WTC11 (cell line): Measurements from ENCODE around the gene BTBD2. TPM values are rescaled to one million over a fixed set of nuclear protein-coding genes. Genes with fewer than 3 reads are reported as not detected.

Experiments used
- ATAC-seq: fragments of 200-7000 bp; cut with Tn5 transposase; 2 replicates; pipeline ENCODE4 v1.10.0; 2021; ENCODE audit warnings: mild to moderate bottlenecking, moderate library complexity
- CTCF ChIA-PET: fragments of 300-600 bp; sonication (Branson Sonifier 250); formaldehyde crosslinking; loops from one replicate; lab custom pipeline; 2021; ENCODE audit warnings: antibody characterized with exemption; lab: Charles Lee
- POLR2A ChIA-PET: fragments of 350-600 bp; sonication (Branson Sonifier 250); formaldehyde crosslinking; loops from one replicate; lab custom pipeline; 2021; ENCODE audit warnings: antibody characterized with exemption; lab: Charles Lee
- DNase-seq: peaks from one replicate; pipeline ENCODE4 v3.0.0; 2021; ENCODE audit warnings: low spot score
- H3K27ac Mint-ChIP-seq: 2 replicates; pipeline ENCODE4 v1.8.0; 2021; ENCODE audit warnings: mixed read lengths
- H3K27me3 Mint-ChIP-seq: 2 replicates; pipeline ENCODE4 v1.8.0; 2021; ENCODE audit warnings: low read depth, mild to moderate bottlenecking, moderate library complexity, mixed read lengths
- H3K36me3 Mint-ChIP-seq: 2 replicates; pipeline ENCODE4 v1.8.0; 2021; ENCODE audit warnings: mixed read lengths
- H3K4me1 Mint-ChIP-seq: 2 replicates; pipeline ENCODE4 v1.8.0; 2022; ENCODE audit warnings: mixed read lengths
- H3K4me3 Mint-ChIP-seq: 2 replicates; pipeline ENCODE4 v1.8.0; 2021; ENCODE audit warnings: mild to moderate bottlenecking, moderate library complexity, mixed read lengths
- H3K9me3 Mint-ChIP-seq: 2 replicates; pipeline ENCODE4 v1.8.0; 2021; ENCODE audit warnings: mixed read lengths
- CREB1 ChIP-seq: sonication (generic); formaldehyde crosslinking; IDR thresholded peaks from 2 replicates; pipeline ENCODE4 v1.8.0; 2023; ENCODE audit warnings: mild to moderate bottlenecking, missing genetic modification reagents
- CTCF ChIP-seq: fragments of 200-600 bp; IDR thresholded peaks from 2 replicates; pipeline ENCODE4 v1.8.0; 2022; ENCODE audit warnings: antibody characterized with exemption
- E2F1 ChIP-seq: sonication (generic); formaldehyde crosslinking; IDR thresholded peaks from 2 replicates; pipeline ENCODE4 v1.8.0; 2022; ENCODE audit warnings: mild to moderate bottlenecking, missing genetic modification reagents
- E2F4 ChIP-seq: sonication (generic); formaldehyde crosslinking; IDR thresholded peaks from 2 replicates; pipeline ENCODE4 v1.8.1; 2022; ENCODE audit warnings: low read depth, mild to moderate bottlenecking, moderate library complexity, missing genetic modification reagents, borderline replicate concordance
- HMGXB4 ChIP-seq: sonication (generic); formaldehyde crosslinking; IDR thresholded peaks from 2 replicates; pipeline ENCODE4 v1.8.1; 2023; ENCODE audit warnings: mild to moderate bottlenecking, moderate library complexity, missing genetic modification reagents
- IRF2 ChIP-seq: sonication (generic); formaldehyde crosslinking; IDR thresholded peaks from 2 replicates; pipeline ENCODE4 v1.8.0; 2022; ENCODE audit warnings: low read depth, missing genetic modification reagents, borderline replicate concordance
- JUN ChIP-seq: sonication (generic); formaldehyde crosslinking; IDR thresholded peaks from 2 replicates; pipeline ENCODE4 v1.8.0; 2023; ENCODE audit warnings: mild to moderate bottlenecking, missing genetic modification reagents
- KAT7 ChIP-seq: sonication (generic); formaldehyde crosslinking; IDR thresholded peaks from 2 replicates; pipeline ENCODE4 v1.8.1; 2023; ENCODE audit warnings: missing genetic modification reagents, mild to moderate bottlenecking, borderline replicate concordance
- SMAD4 ChIP-seq: sonication (generic); formaldehyde crosslinking; IDR thresholded peaks from 2 replicates; pipeline ENCODE4 v1.8.0; 2022; ENCODE audit warnings: mild to moderate bottlenecking, missing genetic modification reagents
- USF2 ChIP-seq: sonication (generic); formaldehyde crosslinking; IDR thresholded peaks from 2 replicates; pipeline ENCODE4 v1.8.1; 2023; ENCODE audit warnings: mild to moderate bottlenecking, missing genetic modification reagents, moderate library complexity
- ZNF121 ChIP-seq: sonication (generic); formaldehyde crosslinking; IDR thresholded peaks from 2 replicates; pipeline ENCODE4 v1.8.0; 2023; ENCODE audit warnings: missing genetic modification reagents
- ZNF138 ChIP-seq: sonication (generic); formaldehyde crosslinking; conservative IDR thresholded peaks from 2 replicates; pipeline ENCODE4 v1.8.1; 2022; ENCODE audit warnings: mild to moderate bottlenecking, moderate library complexity, missing genetic modification reagents
- ZNF263 ChIP-seq: sonication (generic); formaldehyde crosslinking; IDR thresholded peaks from 2 replicates; pipeline ENCODE4 v1.8.1; 2022; ENCODE audit warnings: low read depth, mild to moderate bottlenecking, moderate library complexity, missing genetic modification reagents
- ZNF281 ChIP-seq: sonication (generic); formaldehyde crosslinking; IDR thresholded peaks from 2 replicates; pipeline ENCODE4 v1.8.0; 2023; ENCODE audit warnings: mild to moderate bottlenecking, missing genetic modification reagents
- ZNF317 ChIP-seq: sonication (generic); formaldehyde crosslinking; IDR thresholded peaks from 2 replicates; pipeline ENCODE4 v1.8.1; 2023; ENCODE audit warnings: low read depth, mild to moderate bottlenecking, moderate library complexity, missing genetic modification reagents, borderline replicate concordance
- ZNF425 ChIP-seq: fragments of 250-450 bp; sonication (Bioruptor Pico); conservative IDR thresholded peaks from 2 replicates; pipeline ENCODE4 v1.9.0; 2021; ENCODE audit warnings: mild to moderate bottlenecking
- total RNA-seq: library from RNA; stranded (reverse); gene quantifications from 3 replicates; pipeline ENCODE4 v1.2.3, GENCODE V29; 2021

The BTBD2 gene
- total RNA-seq, 1 experiment from 2014 or later = 106 TPM

GRCh38 chr19:2046046-2046907, 30.8 kb upstream of the BTBD2 start:
- Mint-ChIP-seq H3K27ac (no peak overlapping the region), H3K27me3 (no peaks in the 10 kb centered on the region), H3K4me1 (peaks cover 11% of the 10 kb centered on the region), H3K36me3 (0 out of 2 replicates have a peak, but pooled peaks cover 3% of the 10 kb centered on the region), H3K9me3 (no peaks in the 10 kb centered on the region), H3K4me3 (no peak overlapping the region)
- ChIA-PET CTCF (interaction anchor here (0.8 kb wide), 1 partner anchor 208 kb away, joined by 3 read pairs; no protein-coding TSS in a partner anchor), POLR2A (no interaction called here)
- TF ChIP-seq CREB1 (CRISPR knock-in tag) (no peak), ZNF281 (no peak), E2F4 (CRISPR knock-in tag) (no peak), CTCF (no peak), KAT7 (CRISPR knock-in tag) (no peak), ZNF317 (CRISPR knock-in tag) (no peak), SMAD4 (CRISPR knock-in tag) (no peak), ZNF121 (CRISPR knock-in tag) (no peak), JUN (CRISPR knock-in tag) (no peak), ZNF425 (no peak), ZNF138 (CRISPR knock-in tag) (no peak), USF2 (no peak), ZNF263 (CRISPR knock-in tag) (no peak), HMGXB4 (CRISPR knock-in tag) (no peak), E2F1 (no peak), IRF2 (CRISPR knock-in tag) (no peak)
- no peak for ATAC-seq
- no peak for DNase-seq
